Activated CD4-positive, alpha-beta T cell treated with anti-CD3 and anti-CD28 coated beads for 4 hours (primary cell): ENCODE results near the gene E2F8.
"Not testable (repeated sequence)": the region's sequence is repeated elsewhere in the genome, so short reads cannot be mapped to it uniquely, and the experiment has no call there.

Experiments
- DNase-seq, 2 donors: peaks; one replicate each; pipeline ENCODE4 v3.0.0-alpha.2; 2020

E2F8 gene

GRCh38 chr11:19240420-19241259, at the start of gene E2F8:
Gene E2F8 (minus strand): TSS chr11:19240945. CDS start chr11:19240121, 824 bp downstream.
- peak; percentile 72 to 75 for DNase-seq

- no peak for DNase-seq
Measured at GRCh38 chr11:19290356-19290755, 49.6 kb upstream of the E2F8 start.

- no peak for DNase-seq
Measured at GRCh38 chr11:19288256-19288655, 47.5 kb upstream of the E2F8 start.

- DNase-seq: no peak
Measured at GRCh38 chr11:19286411-19286810, 45.7 kb upstream of the E2F8 start.

- DNase-seq: no peak
Measured at GRCh38 chr11:19284881-19285280, 44.1 kb upstream of the E2F8 start.

- DNase-seq: no peak
Measured at GRCh38 chr11:19283991-19284390, 43.2 kb upstream of the E2F8 start.

- DNase-seq: no peak
Measured at GRCh38 chr11:19281555-19281954, 40.8 kb upstream of the E2F8 start.

GRCh38 chr11:19281041-19281440, 40.3 kb upstream of the E2F8 start:
- DNase-seq: no peak

- DNase-seq: no peak
Measured at GRCh38 chr11:19279451-19279850, 38.7 kb upstream of the E2F8 start.

GRCh38 chr11:19276859-19277808, 36.4 kb upstream of the E2F8 start:
- no peak for DNase-seq

GRCh38 chr11:19275496-19275895, 34.8 kb upstream of the E2F8 start:
- no peak for DNase-seq

GRCh38 chr11:19273219-19273618, 32.5 kb upstream of the E2F8 start:
- DNase-seq: not testable (repeated sequence)

GRCh38 chr11:19268909-19269308, 28.2 kb upstream of the E2F8 start:
- no peak for DNase-seq

- no peak for DNase-seq
Measured at GRCh38 chr11:19267567-19267966, 26.8 kb upstream of the E2F8 start.

GRCh38 chr11:19263333-19263732, 22.6 kb upstream of the E2F8 start:
- DNase-seq: no peak

GRCh38 chr11:19259487-19260345, 19.0 kb upstream of the E2F8 start:
- peak; percentile 36 to 47 for DNase-seq

- DNase-seq: no peak
Measured at GRCh38 chr11:19258641-19259230, 18.0 kb upstream of the E2F8 start.

- DNase-seq: not testable (repeated sequence)
Measured at GRCh38 chr11:19254441-19254840, 13.7 kb upstream of the E2F8 start.

GRCh38 chr11:19253817-19254216, 13.1 kb upstream of the E2F8 start:
- no peak for DNase-seq

- no peak for DNase-seq
Measured at GRCh38 chr11:19253153-19253745, 12.5 kb upstream of the E2F8 start.

GRCh38 chr11:19252394-19253152, 11.8 kb upstream of the E2F8 start:
- DNase-seq: no peak
